HEK293 (cell line): ENCODE data around the gene SLC16A7.

ENCODE experiments used
- CTCF ChIA-PET: fragments of 350-600 bp; formaldehyde crosslinking; extraction: SDS; loops from one replicate; lab custom pipeline; 2021; ENCODE audit warnings: antibody characterized with exemption; lab: Yijun Ruan, JAX
- POLR2A ChIA-PET: fragments of 300-600 bp; formaldehyde crosslinking; extraction: SDS; loops from one replicate; lab custom pipeline; 2020; ENCODE audit warnings: antibody characterized with exemption, inconsistent platforms; lab: Yijun Ruan, JAX
- H3K27ac ChIP-seq: fragments of 200-500 bp; sonication (Bioruptor generic); 2 replicates; pipeline ENCODE4 v1.5.1; 2014; ENCODE audit warnings: low read depth, low read length, control low read depth, inconsistent platforms; ENCODE audit errors: extremely low read depth
- H3K36me3 ChIP-seq, 2 experiments: fragments of 200-500 bp in 1 of 2; sonication (Bioruptor generic) in 1 of 2; 1 replicate in 1 of 2; 2 replicates in 1 of 2; pipeline ENCODE4 v1.5.1; 2014 to 2017; ENCODE audit warnings: inconsistent platforms in 2 of 2, low read length in 2 of 2; ENCODE audit not compliant: control insufficient read depth in 2 of 2, insufficient read depth in 1 of 2
- H3K4me1 ChIP-seq: fragments of 200-500 bp; sonication (Bioruptor generic); 2 replicates; pipeline ENCODE4 v1.5.1; 2014; ENCODE audit warnings: mild to moderate bottlenecking, low read length, inconsistent platforms; ENCODE audit not compliant: control insufficient read depth, insufficient read depth
- H3K4me3 ChIP-seq: 2 replicates; pipeline ENCODE4 v1.5.1; 2011; ENCODE audit warnings: low read depth, mild to moderate bottlenecking, control low read depth, low read length, moderate library complexity
- H3K9me3 ChIP-seq: fragments of 200-500 bp; sonication (Bioruptor generic); 2 replicates; pipeline ENCODE4 v1.5.1; 2014; ENCODE audit warnings: low read depth, low read length, inconsistent platforms; ENCODE audit not compliant: control insufficient read depth, insufficient read depth
- EGR2 ChIP-seq: fragments of 450-650 bp; formaldehyde crosslinking; IDR thresholded peaks from 2 replicates; pipeline ENCODE4 v1.5.1; 2016; ENCODE audit warnings: low read depth, missing biosample characterization, missing genetic modification characterization
- GLIS1 ChIP-seq: fragments of 450-650 bp; formaldehyde crosslinking; IDR thresholded peaks from 2 replicates; pipeline ENCODE4 v1.5.1; 2016; ENCODE audit warnings: missing biosample characterization, missing genetic modification characterization
- HOXC10 ChIP-seq: sonication (generic); formaldehyde crosslinking; IDR thresholded peaks from 2 replicates; pipeline ENCODE4 v1.8.1; 2023; ENCODE audit warnings: mild to moderate bottlenecking, missing genetic modification reagents
- HOXD13 ChIP-seq: sonication (generic); formaldehyde crosslinking; IDR thresholded peaks from 2 replicates; pipeline ENCODE4 v1.8.0; 2022; ENCODE audit warnings: missing genetic modification reagents, borderline replicate concordance
- KLF16 ChIP-seq: fragments of 450-650 bp; formaldehyde crosslinking; IDR thresholded peaks from 2 replicates; pipeline ENCODE4 v1.5.1; 2017; ENCODE audit warnings: missing biosample characterization, missing genetic modification characterization
- KLF7 ChIP-seq: fragments of 450-650 bp; formaldehyde crosslinking; IDR thresholded peaks from 2 replicates; pipeline ENCODE4 v1.5.1; 2016; ENCODE audit warnings: missing biosample characterization, missing genetic modification characterization, borderline replicate concordance
- YY1 ChIP-seq: fragments of 450-650 bp; formaldehyde crosslinking; IDR thresholded peaks from 2 replicates; pipeline ENCODE4 v1.5.1; 2018; ENCODE audit warnings: missing biosample characterization, missing genetic modification characterization
- ZIC2 ChIP-seq: fragments of 450-650 bp; formaldehyde crosslinking; IDR thresholded peaks from 2 replicates; pipeline ENCODE4 v1.5.1; 2016; ENCODE audit warnings: missing biosample characterization, missing genetic modification characterization
- ZNF157 ChIP-seq: fragments of 450-650 bp; formaldehyde crosslinking; IDR thresholded peaks from 2 replicates; pipeline ENCODE4 v1.5.1; 2016; ENCODE audit warnings: missing biosample characterization, missing genetic modification characterization
- ZNF169 ChIP-seq: fragments of 450-650 bp; formaldehyde crosslinking; IDR thresholded peaks from 2 replicates; pipeline ENCODE4 v1.5.1; 2016; ENCODE audit warnings: missing biosample characterization, missing genetic modification characterization
- ZNF211 ChIP-seq: fragments of 450-650 bp; formaldehyde crosslinking; IDR thresholded peaks from 2 replicates; pipeline ENCODE4 v1.5.1; 2016; ENCODE audit warnings: low read depth, missing biosample characterization, missing genetic modification characterization
- ZNF221 ChIP-seq: fragments of 450-650 bp; formaldehyde crosslinking; IDR thresholded peaks from 2 replicates; pipeline ENCODE4 v1.5.1; 2017; ENCODE audit warnings: missing biosample characterization, missing genetic modification characterization, borderline replicate concordance
- ZNF24 ChIP-seq: fragments of 450-650 bp; formaldehyde crosslinking; IDR thresholded peaks from 2 replicates; pipeline ENCODE4 v1.5.1; 2016; ENCODE audit warnings: missing biosample characterization, missing genetic modification characterization
- ZNF266 ChIP-seq: fragments of 450-650 bp; formaldehyde crosslinking; IDR thresholded peaks from 2 replicates; pipeline ENCODE4 v1.5.1; 2016; ENCODE audit warnings: missing biosample characterization, missing genetic modification characterization, low read depth
- ZNF302 ChIP-seq: fragments of 450-650 bp; formaldehyde crosslinking; IDR thresholded peaks from 2 replicates; pipeline ENCODE4 v1.5.1; 2016; ENCODE audit warnings: missing biosample characterization, missing genetic modification characterization, low read depth
- ZNF555 ChIP-seq: fragments of 450-650 bp; formaldehyde crosslinking; conservative IDR thresholded peaks from 2 replicates; pipeline ENCODE4 v1.5.1; 2017; ENCODE audit warnings: missing biosample characterization, mild to moderate bottlenecking, missing genetic modification characterization, inconsistent platforms
- ZNF624 ChIP-seq: fragments of 450-650 bp; formaldehyde crosslinking; IDR thresholded peaks from 2 replicates; pipeline ENCODE4 v1.5.1; 2017; ENCODE audit warnings: missing biosample characterization, missing genetic modification characterization
- ZSCAN16 ChIP-seq: fragments of 450-650 bp; formaldehyde crosslinking; IDR thresholded peaks from 2 replicates; pipeline ENCODE4 v1.5.1; 2016; ENCODE audit warnings: missing biosample characterization, missing genetic modification characterization
- ZSCAN23 ChIP-seq: fragments of 450-650 bp; formaldehyde crosslinking; IDR thresholded peaks from 2 replicates; pipeline ENCODE4 v1.5.1; 2016; ENCODE audit warnings: missing biosample characterization, missing genetic modification characterization
- TF ChIP-seq, protein P1 (sequence below): fragments of 450-650 bp; formaldehyde crosslinking; IDR thresholded peaks from 2 replicates; pipeline ENCODE4 v1.5.1; 2016; ENCODE audit warnings: missing biosample characterization, missing genetic modification characterization
- TF ChIP-seq, protein P2 (sequence below): fragments of 450-650 bp; formaldehyde crosslinking; IDR thresholded peaks from 2 replicates; pipeline ENCODE4 v1.5.1; 2016; ENCODE audit warnings: missing biosample characterization, missing genetic modification characterization
- TF ChIP-seq, protein P3 (sequence below): fragments of 450-650 bp; formaldehyde crosslinking; IDR thresholded peaks from 2 replicates; pipeline ENCODE4 v1.5.1; 2016; ENCODE audit warnings: missing biosample characterization, missing genetic modification characterization, borderline replicate concordance
- TF ChIP-seq, protein P4 (sequence below): fragments of 450-650 bp; formaldehyde crosslinking; IDR thresholded peaks from 2 replicates; pipeline ENCODE4 v1.5.1; 2016; ENCODE audit warnings: missing biosample characterization, missing genetic modification characterization
- TF ChIP-seq, protein P5 (sequence below): IDR thresholded peaks from 2 replicates; pipeline ENCODE4 v1.6.1; 2011; ENCODE audit warnings: mild to moderate bottlenecking, low read depth, low read length, borderline replicate concordance

The SLC16A7 gene

DNA sequence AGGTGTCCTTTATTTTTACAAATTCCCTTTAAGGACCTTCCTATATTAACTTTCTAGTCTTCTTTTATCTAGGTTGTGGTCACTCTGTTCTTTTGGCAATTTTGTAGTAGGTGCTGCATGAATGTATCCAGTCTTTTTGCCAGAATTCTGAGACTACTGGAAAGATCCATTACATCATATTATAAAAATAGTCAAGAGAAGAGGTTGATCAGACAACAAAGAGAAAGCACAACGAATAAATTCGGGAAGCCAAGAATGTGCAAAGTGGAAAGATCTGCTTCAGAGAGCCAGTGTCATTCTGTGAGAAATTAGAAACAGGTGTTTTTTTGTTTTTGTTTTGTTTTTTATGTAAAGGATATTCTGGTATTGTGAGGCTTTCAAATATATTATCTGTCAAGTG is 15.8 kb upstream of the SLC16A7 start:
- ChIA-PET POLR2A (no interaction called here), CTCF (no interaction called here)
- Histone ChIP-seq H3K4me1 (no peaks in the 10 kb centered on the region), H3K9me3 (no peaks in the 10 kb centered on the region), H3K27ac (no peak overlapping the region), H3K4me3 (no peak overlapping the region), H3K36me3 (no peaks in the 10 kb centered on the region)
- no peak for TF ChIP-seq ZNF24 (tag by site-specific recombination)
- TF ChIP-seq ZNF555 (tag by site-specific recombination): no peak
- no peak for TF ChIP-seq ZNF211 (tag by site-specific recombination)
- TF ChIP-seq ZNF302 (tag by site-specific recombination): no peak
- TF ChIP-seq, protein P1, sequence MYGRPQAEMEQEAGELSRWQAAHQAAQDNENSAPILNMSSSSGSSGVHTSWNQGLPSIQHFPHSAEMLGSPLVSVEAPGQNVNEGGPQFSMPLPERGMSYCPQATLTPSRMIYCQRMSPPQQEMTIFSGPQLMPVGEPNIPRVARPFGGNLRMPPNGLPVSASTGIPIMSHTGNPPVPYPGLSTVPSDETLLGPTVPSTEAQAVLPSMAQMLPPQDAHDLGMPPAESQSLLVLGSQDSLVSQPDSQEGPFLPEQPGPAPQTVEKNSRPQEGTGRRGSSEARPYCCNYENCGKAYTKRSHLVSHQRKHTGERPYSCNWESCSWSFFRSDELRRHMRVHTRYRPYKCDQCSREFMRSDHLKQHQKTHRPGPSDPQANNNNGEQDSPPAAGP (tag by site-specific recombination): no peak
- no peak for TF ChIP-seq ZNF221 (tag by site-specific recombination)
- no peak for TF ChIP-seq ZIC2 (tag by site-specific recombination)
- TF ChIP-seq ZNF169 (tag by site-specific recombination): no peak
- TF ChIP-seq ZNF624 (tag by site-specific recombination): no peak
- TF ChIP-seq HOXD13 (CRISPR knock-in tag): no peak
- TF ChIP-seq ZSCAN23 (tag by site-specific recombination): no peak
- TF ChIP-seq ZSCAN16 (tag by site-specific recombination): no peak
- no peak for TF ChIP-seq ZNF157 (tag by site-specific recombination)
- TF ChIP-seq GLIS1 (tag by site-specific recombination): no peak

DNA sequence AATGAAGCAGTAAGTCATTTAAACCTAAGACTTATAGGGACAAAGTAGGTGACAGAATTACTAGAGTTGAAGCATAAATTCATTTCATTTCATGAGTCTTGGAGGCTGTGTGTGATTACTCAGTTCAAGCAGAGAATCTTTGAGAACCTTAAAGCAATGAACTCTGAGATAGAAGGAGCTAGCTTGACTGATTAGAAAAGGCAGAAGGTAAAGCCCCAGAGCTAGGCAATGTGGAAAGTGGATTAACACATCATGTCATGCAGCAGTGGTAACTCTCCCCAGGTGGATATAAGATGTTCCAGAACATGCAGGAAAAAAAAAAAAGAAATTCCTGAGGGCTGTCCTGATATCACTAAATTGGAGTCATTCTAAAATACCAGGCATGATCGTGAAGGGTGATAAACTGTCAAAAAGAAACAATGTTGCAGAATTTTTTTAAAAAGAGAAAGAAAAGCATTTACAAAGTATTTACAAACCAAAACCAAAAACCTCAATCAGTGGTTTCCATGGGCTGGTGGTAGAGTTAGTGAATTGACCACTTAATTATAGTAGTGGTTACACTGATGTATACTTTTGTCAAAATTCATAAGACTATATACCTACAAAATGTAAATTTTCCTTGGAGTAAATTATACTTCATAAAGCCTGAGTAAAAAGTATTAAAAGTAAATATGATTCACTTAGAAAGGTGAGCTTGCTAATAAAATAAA is 12.7 kb upstream of the SLC16A7 start:
- H3K4me3 ChIP-seq: no peak overlapping the region
- TF ChIP-seq HOXC10 (CRISPR knock-in tag) (no peak), KLF16 (tag by site-specific recombination) (no peak), YY1 (tag by site-specific recombination) (no peak), EGR2 (tag by site-specific recombination) (no peak), KLF7 (tag by site-specific recombination) (no peak), ZNF266 (tag by site-specific recombination) (no peak)
- TF ChIP-seq, protein P2, sequence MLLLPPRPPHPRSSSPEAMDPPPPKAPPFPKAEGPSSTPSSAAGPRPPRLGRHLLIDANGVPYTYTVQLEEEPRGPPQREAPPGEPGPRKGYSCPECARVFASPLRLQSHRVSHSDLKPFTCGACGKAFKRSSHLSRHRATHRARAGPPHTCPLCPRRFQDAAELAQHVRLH (tag by site-specific recombination): no peak
- TF ChIP-seq, protein P3, sequence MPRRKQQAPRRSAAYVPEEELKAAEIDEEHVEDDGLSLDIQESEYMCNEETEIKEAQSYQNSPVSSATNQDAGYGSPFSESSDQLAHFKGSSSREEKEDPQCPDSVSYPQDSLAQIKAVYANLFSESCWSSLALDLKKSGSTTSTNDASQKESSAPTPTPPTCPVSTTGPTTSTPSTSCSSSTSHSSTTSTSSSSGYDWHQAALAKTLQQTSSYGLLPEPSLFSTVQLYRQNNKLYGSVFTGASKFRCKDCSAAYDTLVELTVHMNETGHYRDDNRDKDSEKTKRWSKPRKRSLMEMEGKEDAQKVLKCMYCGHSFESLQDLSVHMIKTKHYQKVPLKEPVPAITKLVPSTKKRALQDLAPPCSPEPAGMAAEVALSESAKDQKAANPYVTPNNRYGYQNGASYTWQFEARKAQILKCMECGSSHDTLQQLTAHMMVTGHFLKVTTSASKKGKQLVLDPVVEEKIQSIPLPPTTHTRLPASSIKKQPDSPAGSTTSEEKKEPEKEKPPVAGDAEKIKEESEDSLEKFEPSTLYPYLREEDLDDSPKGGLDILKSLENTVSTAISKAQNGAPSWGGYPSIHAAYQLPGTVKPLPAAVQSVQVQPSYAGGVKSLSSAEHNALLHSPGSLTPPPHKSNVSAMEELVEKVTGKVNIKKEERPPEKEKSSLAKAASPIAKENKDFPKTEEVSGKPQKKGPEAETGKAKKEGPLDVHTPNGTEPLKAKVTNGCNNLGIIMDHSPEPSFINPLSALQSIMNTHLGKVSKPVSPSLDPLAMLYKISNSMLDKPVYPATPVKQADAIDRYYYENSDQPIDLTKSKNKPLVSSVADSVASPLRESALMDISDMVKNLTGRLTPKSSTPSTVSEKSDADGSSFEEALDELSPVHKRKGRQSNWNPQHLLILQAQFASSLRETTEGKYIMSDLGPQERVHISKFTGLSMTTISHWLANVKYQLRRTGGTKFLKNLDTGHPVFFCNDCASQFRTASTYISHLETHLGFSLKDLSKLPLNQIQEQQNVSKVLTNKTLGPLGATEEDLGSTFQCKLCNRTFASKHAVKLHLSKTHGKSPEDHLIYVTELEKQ: no peak
- TF ChIP-seq, protein P4, sequence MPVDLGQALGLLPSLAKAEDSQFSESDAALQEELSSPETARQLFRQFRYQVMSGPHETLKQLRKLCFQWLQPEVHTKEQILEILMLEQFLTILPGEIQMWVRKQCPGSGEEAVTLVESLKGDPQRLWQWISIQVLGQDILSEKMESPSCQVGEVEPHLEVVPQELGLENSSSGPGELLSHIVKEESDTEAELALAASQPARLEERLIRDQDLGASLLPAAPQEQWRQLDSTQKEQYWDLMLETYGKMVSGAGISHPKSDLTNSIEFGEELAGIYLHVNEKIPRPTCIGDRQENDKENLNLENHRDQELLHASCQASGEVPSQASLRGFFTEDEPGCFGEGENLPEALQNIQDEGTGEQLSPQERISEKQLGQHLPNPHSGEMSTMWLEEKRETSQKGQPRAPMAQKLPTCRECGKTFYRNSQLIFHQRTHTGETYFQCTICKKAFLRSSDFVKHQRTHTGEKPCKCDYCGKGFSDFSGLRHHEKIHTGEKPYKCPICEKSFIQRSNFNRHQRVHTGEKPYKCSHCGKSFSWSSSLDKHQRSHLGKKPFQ (tag by site-specific recombination): no peak
- TF ChIP-seq, protein P5, sequence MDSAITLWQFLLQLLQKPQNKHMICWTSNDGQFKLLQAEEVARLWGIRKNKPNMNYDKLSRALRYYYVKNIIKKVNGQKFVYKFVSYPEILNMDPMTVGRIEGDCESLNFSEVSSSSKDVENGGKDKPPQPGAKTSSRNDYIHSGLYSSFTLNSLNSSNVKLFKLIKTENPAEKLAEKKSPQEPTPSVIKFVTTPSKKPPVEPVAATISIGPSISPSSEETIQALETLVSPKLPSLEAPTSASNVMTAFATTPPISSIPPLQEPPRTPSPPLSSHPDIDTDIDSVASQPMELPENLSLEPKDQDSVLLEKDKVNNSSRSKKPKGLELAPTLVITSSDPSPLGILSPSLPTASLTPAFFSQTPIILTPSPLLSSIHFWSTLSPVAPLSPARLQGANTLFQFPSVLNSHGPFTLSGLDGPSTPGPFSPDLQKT: no peak
- TF ChIP-seq, all 188 proteins: peak for 0
- no peaks in the 10 kb centered on the region for H3K9me3 ChIP-seq
- H3K36me3 ChIP-seq: no peaks in the 10 kb centered on the region
- H3K4me1 ChIP-seq: no peaks in the 10 kb centered on the region
- ChIA-PET POLR2A (no interaction called here), CTCF (interaction anchor here (1.1 kb wide), 1 partner anchor 180 kb away, joined by 3 read pairs; no protein-coding TSS in a partner anchor)
- no peak overlapping the region for H3K27ac ChIP-seq
